Uterus (tissue), 4 donors: ENCODE data around the gene TET2. TPM values are rescaled to one million over a fixed set of nuclear protein-coding genes. Genes with fewer than 3 reads are reported as not detected.

ENCODE experiments used
- DNase-seq, 2 donors: peaks; one replicate each; pipeline ENCODE4 v3.0.0-alpha.2; 2019 to 2020
- H3K27ac ChIP-seq, 2 donors: fragments of 200-600 bp; sonication (generic); 1 replicate in 1 of 2; 2 replicates in 1 of 2; pipeline ENCODE4 v1.5.1; 2016 to 2018
- H3K27me3 ChIP-seq, 2 donors: fragments of 200-600 bp; sonication (generic); one replicate each; pipeline ENCODE4 v1.5.1; 2018 to 2019; ENCODE audit warnings: control low read depth in 1 of 2
- H3K36me3 ChIP-seq, 2 donors: fragments of 200-600 bp; sonication (generic); one replicate each; pipeline ENCODE4 v1.5.1; 2019; ENCODE audit warnings: control low read depth in 1 of 2
- H3K4me1 ChIP-seq, 2 donors: fragments of 200-600 bp; sonication (generic); one replicate each; pipeline ENCODE4 v1.5.1; 2018 to 2019; ENCODE audit warnings: control low read depth in 1 of 2
- H3K4me3 ChIP-seq, 2 donors: fragments of 200-600 bp; sonication (generic); 1 replicate in 1 of 2; 2 replicates in 1 of 2; pipeline ENCODE4 v1.5.1; 2018 to 2019; ENCODE audit warnings: mild to moderate bottlenecking in 1 of 2
- H3K9me3 ChIP-seq, 2 donors: fragments of 200-600 bp; sonication (generic); one replicate each; pipeline ENCODE4 v1.5.1; 2019; ENCODE audit warnings: control low read depth in 1 of 2
- POLR2A ChIP-seq, 2 donors: fragments of 450-650 bp; IDR thresholded peaks; one replicate each; pipeline ENCODE4 v1.6.1; 2016; ENCODE audit warnings: antibody characterized with exemption in 2 of 2, mild to moderate bottlenecking in 1 of 2, moderate library complexity in 1 of 2
- intact Hi-C: fragments of 100-400 bp; cut with DNase I; formaldehyde crosslinking; loops from one replicate; pipeline ENCODE4 v1.15.1; 2023; ENCODE audit warnings: low total_unique reads
- total RNA-seq, 4 donors: library from RNA; depleted of rRNA in 3 of 4; stranded (reverse); fragments of >200 nt in 3 of 4; gene quantifications; one replicate each; pipeline versions ENCODE4 v1.1.0 to v1.2.4, GENCODE V29; 2014 to 2023
- TF ChIP-seq, protein P1 (sequence below), 4 experiments: fragments of 200-600 bp in 2 of 4; fragments of 450-650 bp in 2 of 4; sonication (generic) in 2 of 4; IDR thresholded peaks; one replicate each; pipeline ENCODE4 v1.5.1; 2016 to 2019; ENCODE audit warnings: antibody characterized with exemption in 4 of 4, mild to moderate bottlenecking in 2 of 4, moderate library complexity in 1 of 4
- donor health status: DM: yes; HTN: yes; CAD: no.

Gene TET2
- total RNA-seq, 4 donors from 2014 or later: 17.9 to 93.5 (median 35.9) TPM

- H3K36me3 ChIP-seq: no peaks in the 10 kb centered on the region
- H3K27me3 ChIP-seq: no peaks in the 10 kb centered on the region
- TF ChIP-seq POLR2A (IDR thresholded peaks at IDR 0.05): no peak
- TF ChIP-seq, protein P1, sequence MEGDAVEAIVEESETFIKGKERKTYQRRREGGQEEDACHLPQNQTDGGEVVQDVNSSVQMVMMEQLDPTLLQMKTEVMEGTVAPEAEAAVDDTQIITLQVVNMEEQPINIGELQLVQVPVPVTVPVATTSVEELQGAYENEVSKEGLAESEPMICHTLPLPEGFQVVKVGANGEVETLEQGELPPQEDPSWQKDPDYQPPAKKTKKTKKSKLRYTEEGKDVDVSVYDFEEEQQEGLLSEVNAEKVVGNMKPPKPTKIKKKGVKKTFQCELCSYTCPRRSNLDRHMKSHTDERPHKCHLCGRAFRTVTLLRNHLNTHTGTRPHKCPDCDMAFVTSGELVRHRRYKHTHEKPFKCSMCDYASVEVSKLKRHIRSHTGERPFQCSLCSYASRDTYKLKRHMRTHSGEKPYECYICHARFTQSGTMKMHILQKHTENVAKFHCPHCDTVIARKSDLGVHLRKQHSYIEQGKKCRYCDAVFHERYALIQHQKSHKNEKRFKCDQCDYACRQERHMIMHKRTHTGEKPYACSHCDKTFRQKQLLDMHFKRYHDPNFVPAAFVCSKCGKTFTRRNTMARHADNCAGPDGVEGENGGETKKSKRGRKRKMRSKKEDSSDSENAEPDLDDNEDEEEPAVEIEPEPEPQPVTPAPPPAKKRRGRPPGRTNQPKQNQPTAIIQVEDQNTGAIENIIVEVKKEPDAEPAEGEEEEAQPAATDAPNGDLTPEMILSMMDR (IDR thresholded peaks at IDR 0.05): no peak
- H3K9me3 ChIP-seq: no peaks in the 10 kb centered on the region
- no peaks in the 10 kb centered on the region for H3K4me1 ChIP-seq
- no peak for DNase-seq
- H3K4me3 ChIP-seq: no peak overlapping the region
- no peak overlapping the region for H3K27ac ChIP-seq
- intact Hi-C loops: no loop called here
Observed at GRCh38 chr4:105112274-105112673, 34.4 kb upstream of the TET2 start.

- no peaks in the 10 kb centered on the region for H3K9me3 ChIP-seq
- H3K4me1 ChIP-seq: no peaks in the 10 kb centered on the region
- no peak for TF ChIP-seq POLR2A (IDR thresholded peaks at IDR 0.05)
- TF ChIP-seq, protein P1 (IDR thresholded peaks at IDR 0.05): no peak
- no peak overlapping the region for H3K27ac ChIP-seq
- H3K27me3 ChIP-seq: no peaks in the 10 kb centered on the region
- no peak overlapping the region for H3K4me3 ChIP-seq
- DNase-seq: no peak
- H3K36me3 ChIP-seq: no peaks in the 10 kb centered on the region
- intact Hi-C loops: no loop called here
Observed at GRCh38 chr4:105113800-105114199, 32.9 kb upstream of the TET2 start.

DNA sequence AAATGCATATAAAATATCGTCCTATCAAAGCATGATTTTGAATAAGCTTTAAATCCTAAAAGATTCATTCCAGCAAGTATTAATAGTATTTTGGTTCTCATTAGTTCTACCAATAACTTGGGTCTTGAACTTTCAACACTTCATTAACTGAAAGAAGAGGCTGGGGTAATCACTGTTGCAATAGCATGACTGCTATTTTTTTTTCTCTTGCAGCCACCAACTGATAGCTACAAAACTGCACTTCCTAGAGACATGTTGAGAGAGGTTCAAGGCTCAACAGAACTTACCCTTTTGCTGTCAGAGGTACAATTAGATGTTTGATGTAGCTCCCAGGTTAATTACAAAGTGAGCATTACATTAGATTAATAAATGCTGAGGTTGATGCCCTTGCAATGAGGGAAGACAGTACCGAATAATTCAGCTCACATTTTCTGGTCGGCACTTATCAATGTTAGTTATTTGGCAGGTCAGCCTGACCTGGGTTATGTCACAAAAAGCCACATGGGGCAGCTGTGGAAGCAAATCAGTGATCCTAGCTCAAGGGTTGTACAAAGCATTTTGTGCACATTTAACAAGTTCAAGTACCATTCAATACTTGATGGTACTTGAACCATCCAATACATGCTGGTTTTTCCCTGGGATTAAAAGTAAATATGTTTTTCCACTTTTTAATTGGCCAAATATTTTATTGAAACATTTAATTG lies 29.9 kb upstream of the TET2 start:
- no peaks in the 10 kb centered on the region for H3K9me3 ChIP-seq
- H3K27me3 ChIP-seq: no peaks in the 10 kb centered on the region
- intact Hi-C loops: no loop called here
- TF ChIP-seq POLR2A (IDR thresholded peaks at IDR 0.05): no peak
- TF ChIP-seq, protein P1 (IDR thresholded peaks at IDR 0.05): no peak
- H3K4me3 ChIP-seq: no peak overlapping the region
- H3K27ac ChIP-seq: no peak overlapping the region
- H3K4me1 ChIP-seq: no peaks in the 10 kb centered on the region
- no peak for DNase-seq
- no peaks in the 10 kb centered on the region for H3K36me3 ChIP-seq

- no peak for DNase-seq
- Histone ChIP-seq H3K4me1 (no peaks in the 10 kb centered on the region), H3K9me3 (no peaks in the 10 kb centered on the region), H3K4me3 (no peak overlapping the region), H3K36me3 (no peaks in the 10 kb centered on the region), H3K27ac (no peak overlapping the region), H3K27me3 (no peaks in the 10 kb centered on the region)
- TF ChIP-seq, protein P1 (IDR thresholded peaks at IDR 0.05): no peak
- no peak for TF ChIP-seq POLR2A (IDR thresholded peaks at IDR 0.05)
- intact Hi-C loops: no loop called here
Observed at GRCh38 chr4:105119356-105119755, 27.3 kb upstream of the TET2 start.

- no peak for TF ChIP-seq POLR2A (IDR thresholded peaks at IDR 0.05)
- TF ChIP-seq, protein P1 (IDR thresholded peaks at IDR 0.05): no peak
- Histone ChIP-seq H3K9me3 (no peaks in the 10 kb centered on the region), H3K27me3 (no peaks in the 10 kb centered on the region), H3K36me3 (no peaks in the 10 kb centered on the region), H3K4me3 (no peak overlapping the region), H3K4me1 (no peaks in the 10 kb centered on the region), H3K27ac (no peak overlapping the region)
- no peak for DNase-seq
- intact Hi-C loops: no loop called here
Observed at GRCh38 chr4:105120626-105121025, 26.1 kb upstream of the TET2 start.
